ENCODE measurements around the gene PHLPP1. TPM values are rescaled to one million over a fixed set of nuclear protein-coding genes. Genes with fewer than 3 reads are reported as not detected.

The PHLPP1 gene
- total RNA-seq, 1 experiment from 2014 or later, result 28.0 TPM

DNA sequence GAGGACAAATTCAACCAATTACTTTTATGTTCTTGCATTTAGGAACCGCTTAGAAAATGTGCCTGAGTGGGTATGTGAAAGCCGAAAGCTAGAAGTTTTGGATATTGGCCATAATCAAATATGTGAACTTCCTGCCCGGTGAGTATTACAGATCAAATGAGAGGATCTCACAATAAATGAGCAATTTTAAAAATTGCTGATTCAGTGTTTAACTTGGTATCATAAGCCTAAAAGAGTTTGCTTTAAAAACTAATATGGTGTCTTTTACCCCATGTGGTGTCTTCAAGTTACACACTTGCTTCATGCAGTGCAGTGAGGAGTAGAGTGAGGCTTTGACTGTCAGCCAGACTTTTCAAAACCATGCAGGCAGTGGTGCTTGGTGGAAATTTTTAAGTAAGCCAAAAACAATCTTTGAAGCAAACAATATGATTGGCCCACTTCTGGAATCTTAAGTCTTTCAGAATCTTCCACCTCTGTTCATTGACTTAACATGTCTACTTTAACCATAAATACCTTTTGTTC lies 199.6 kb downstream of the PHLPP1 start:
- no TSS peak for BruUV-seq (replicated peaks)
- CTCF ChIA-PET, result no interaction called here
- no peak overlapping the region for H3K4me3 Mint-ChIP-seq (ENCODE audit: low read depth, unreplicated experiment)
- no peak overlapping the region for H3K27ac Mint-ChIP-seq (ENCODE audit: unreplicated experiment)
- no peaks in the 10 kb centered on the region for H3K9me3 Mint-ChIP-seq (ENCODE audit: low read depth, unreplicated experiment)
- no peaks in the 10 kb centered on the region for H3K27me3 Mint-ChIP-seq (ENCODE audit: unreplicated experiment)
- no peaks in the 10 kb centered on the region for H3K36me3 Mint-ChIP-seq (ENCODE audit: insufficient read depth, unreplicated experiment)
- intact Hi-C loops (cut with micrococcal nuclease; ENCODE audit: unreplicated experiment), result no loop called here
- H3K4me1 Mint-ChIP-seq (ENCODE audit: low read depth, unreplicated experiment), result no peaks in the 10 kb centered on the region
- DNase-seq, result no peak
- TF ChIP-seq, protein P1, sequence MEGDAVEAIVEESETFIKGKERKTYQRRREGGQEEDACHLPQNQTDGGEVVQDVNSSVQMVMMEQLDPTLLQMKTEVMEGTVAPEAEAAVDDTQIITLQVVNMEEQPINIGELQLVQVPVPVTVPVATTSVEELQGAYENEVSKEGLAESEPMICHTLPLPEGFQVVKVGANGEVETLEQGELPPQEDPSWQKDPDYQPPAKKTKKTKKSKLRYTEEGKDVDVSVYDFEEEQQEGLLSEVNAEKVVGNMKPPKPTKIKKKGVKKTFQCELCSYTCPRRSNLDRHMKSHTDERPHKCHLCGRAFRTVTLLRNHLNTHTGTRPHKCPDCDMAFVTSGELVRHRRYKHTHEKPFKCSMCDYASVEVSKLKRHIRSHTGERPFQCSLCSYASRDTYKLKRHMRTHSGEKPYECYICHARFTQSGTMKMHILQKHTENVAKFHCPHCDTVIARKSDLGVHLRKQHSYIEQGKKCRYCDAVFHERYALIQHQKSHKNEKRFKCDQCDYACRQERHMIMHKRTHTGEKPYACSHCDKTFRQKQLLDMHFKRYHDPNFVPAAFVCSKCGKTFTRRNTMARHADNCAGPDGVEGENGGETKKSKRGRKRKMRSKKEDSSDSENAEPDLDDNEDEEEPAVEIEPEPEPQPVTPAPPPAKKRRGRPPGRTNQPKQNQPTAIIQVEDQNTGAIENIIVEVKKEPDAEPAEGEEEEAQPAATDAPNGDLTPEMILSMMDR (IDR thresholded peaks at IDR 0.05; ENCODE audit: unreplicated experiment), result no peak

DNA sequence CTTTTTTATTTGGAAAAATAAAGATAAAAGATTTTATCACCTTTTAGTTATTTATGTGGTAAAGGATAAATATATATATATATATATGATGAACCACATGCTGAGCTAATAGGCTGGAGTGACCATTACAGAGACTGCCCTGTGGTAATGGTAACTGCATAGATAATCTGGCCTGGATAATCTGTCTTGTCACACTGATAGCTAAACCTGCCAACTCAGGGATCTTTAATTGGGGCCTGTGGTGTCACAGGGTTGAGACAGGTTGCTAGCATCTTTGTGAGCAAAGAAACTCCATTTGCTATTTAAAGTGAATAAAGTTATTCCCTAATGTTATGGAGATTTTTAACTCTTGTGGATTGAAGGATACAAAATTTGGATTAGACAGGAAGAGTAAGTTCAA lies 203.0 kb downstream of the PHLPP1 start:
- Mint-ChIP-seq H3K4me1 (ENCODE audit: low read depth, unreplicated experiment) (no peaks in the 10 kb centered on the region), H3K4me3 (ENCODE audit: low read depth, unreplicated experiment) (no peak overlapping the region), H3K27ac (ENCODE audit: unreplicated experiment) (no peak overlapping the region), H3K9me3 (ENCODE audit: low read depth, unreplicated experiment) (no peaks in the 10 kb centered on the region), H3K36me3 (ENCODE audit: insufficient read depth, unreplicated experiment) (no peaks in the 10 kb centered on the region), H3K27me3 (ENCODE audit: unreplicated experiment) (no peaks in the 10 kb centered on the region)
- TF ChIP-seq, protein P1 (IDR thresholded peaks at IDR 0.05; ENCODE audit: unreplicated experiment), result no peak
- intact Hi-C loops (cut with micrococcal nuclease; ENCODE audit: unreplicated experiment), result no loop called here
- BruUV-seq (replicated peaks), result no TSS peak
- no peak for DNase-seq
- CTCF ChIA-PET, result interaction anchor here (0.7 kb wide), 1 partner anchor 754 kb away, joined by 4 read pairs; no protein-coding TSS in a partner anchor

DNA sequence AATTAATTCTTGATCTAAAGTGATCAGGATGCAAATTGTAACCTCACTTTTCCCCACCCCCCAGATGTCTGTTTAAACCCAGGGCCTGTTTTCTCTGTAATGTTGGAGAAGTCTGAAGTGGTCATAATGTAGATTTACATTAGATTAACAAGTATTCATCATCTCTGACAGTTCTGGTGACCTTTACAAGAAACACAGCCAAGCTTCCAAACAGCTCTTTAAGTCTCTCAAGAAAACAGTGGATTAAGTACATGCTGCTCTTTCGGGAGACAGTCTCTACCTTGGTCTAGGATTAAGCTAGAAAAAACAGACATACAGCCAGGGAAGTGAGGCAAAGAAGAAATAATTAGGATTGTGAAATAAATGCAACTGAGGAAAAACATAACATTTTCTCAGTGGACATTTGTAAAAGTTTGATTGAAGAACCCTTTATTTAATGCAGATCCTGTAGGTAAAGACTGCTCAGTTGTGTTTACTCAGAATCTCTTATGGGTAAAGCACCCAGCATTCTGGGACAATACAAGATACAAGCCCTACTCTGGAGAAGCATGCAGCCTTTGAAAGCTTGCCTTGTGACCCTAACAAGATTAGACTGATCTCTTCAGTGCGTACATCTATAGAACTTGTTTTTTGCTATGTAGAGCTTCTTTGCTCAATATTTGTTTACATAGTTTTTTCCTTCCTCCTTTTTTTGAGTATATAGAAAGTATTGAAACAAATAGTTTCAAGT lies 203.9 kb downstream of the PHLPP1 start:
- Mint-ChIP-seq H3K27me3 (ENCODE audit: unreplicated experiment) (no peaks in the 10 kb centered on the region), H3K27ac (ENCODE audit: unreplicated experiment) (no peak overlapping the region), H3K9me3 (ENCODE audit: low read depth, unreplicated experiment) (no peaks in the 10 kb centered on the region), H3K4me3 (ENCODE audit: low read depth, unreplicated experiment) (no peak overlapping the region), H3K36me3 (ENCODE audit: insufficient read depth, unreplicated experiment) (no peaks in the 10 kb centered on the region), H3K4me1 (ENCODE audit: low read depth, unreplicated experiment) (no peaks in the 10 kb centered on the region)
- CTCF ChIA-PET, result interaction anchor here (0.7 kb wide), 1 partner anchor 754 kb away, joined by 4 read pairs; no protein-coding TSS in a partner anchor
- no peak for DNase-seq
- TF ChIP-seq, protein P1 (IDR thresholded peaks at IDR 0.05; ENCODE audit: unreplicated experiment), result no peak
- BruUV-seq (replicated peaks), result no TSS peak
- intact Hi-C loops (cut with micrococcal nuclease; ENCODE audit: unreplicated experiment), result no loop called here

DNA sequence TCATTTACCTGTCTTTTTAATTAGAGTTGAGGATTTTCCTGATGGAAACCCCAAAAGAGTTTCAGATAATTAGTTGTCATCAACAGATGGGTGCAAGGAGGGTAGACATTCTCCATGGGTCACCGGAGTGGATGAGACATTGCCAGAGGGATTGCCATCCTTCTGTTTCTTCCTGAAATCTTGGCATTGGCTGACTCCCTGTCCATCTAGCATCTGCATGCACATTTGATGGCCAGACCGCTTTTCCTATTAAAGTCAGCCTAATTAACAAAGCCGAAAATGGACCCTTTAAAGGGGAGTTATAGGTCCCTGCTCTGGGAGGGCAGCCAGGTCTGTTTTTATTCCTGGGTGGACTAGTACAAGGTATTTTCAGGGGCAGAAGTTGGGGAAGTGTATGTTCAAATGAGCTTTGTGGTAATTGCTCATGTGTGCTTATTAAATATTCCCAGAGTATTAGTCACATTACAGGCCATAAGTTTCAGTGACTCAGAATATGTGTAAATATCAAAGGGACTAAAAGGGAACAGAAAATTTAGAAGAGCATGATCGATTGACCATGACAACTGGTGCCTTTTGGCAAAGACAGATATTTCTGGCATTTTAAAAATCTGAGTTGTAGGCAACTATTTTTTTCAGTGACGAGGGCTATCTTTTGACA lies 209.8 kb downstream of the PHLPP1 start:
- Mint-ChIP-seq H3K9me3 (ENCODE audit: low read depth, unreplicated experiment) (no peaks in the 10 kb centered on the region), H3K27ac (ENCODE audit: unreplicated experiment) (peak overlapping the region; percentile 40), H3K36me3 (ENCODE audit: insufficient read depth, unreplicated experiment) (no peaks in the 10 kb centered on the region), H3K4me1 (ENCODE audit: low read depth, unreplicated experiment) (peaks cover 25% of the 10 kb centered on the region), H3K27me3 (ENCODE audit: unreplicated experiment) (no peaks in the 10 kb centered on the region), H3K4me3 (ENCODE audit: low read depth, unreplicated experiment) (no peak overlapping the region)
- no peak for DNase-seq
- BruUV-seq (replicated peaks), result no TSS peak
- CTCF ChIA-PET, result interaction anchor here (1.5 kb wide), 1 partner anchor 17 kb away, joined by 6 read pairs; no protein-coding TSS in a partner anchor
- intact Hi-C loops (cut with micrococcal nuclease; ENCODE audit: unreplicated experiment), result no loop called here
- TF ChIP-seq, protein P1 (IDR thresholded peaks at IDR 0.05; ENCODE audit: unreplicated experiment), result no peak

All from Calu3 (cell line).